Measurements from ENCODE around the gene ABCG1.

DNA sequence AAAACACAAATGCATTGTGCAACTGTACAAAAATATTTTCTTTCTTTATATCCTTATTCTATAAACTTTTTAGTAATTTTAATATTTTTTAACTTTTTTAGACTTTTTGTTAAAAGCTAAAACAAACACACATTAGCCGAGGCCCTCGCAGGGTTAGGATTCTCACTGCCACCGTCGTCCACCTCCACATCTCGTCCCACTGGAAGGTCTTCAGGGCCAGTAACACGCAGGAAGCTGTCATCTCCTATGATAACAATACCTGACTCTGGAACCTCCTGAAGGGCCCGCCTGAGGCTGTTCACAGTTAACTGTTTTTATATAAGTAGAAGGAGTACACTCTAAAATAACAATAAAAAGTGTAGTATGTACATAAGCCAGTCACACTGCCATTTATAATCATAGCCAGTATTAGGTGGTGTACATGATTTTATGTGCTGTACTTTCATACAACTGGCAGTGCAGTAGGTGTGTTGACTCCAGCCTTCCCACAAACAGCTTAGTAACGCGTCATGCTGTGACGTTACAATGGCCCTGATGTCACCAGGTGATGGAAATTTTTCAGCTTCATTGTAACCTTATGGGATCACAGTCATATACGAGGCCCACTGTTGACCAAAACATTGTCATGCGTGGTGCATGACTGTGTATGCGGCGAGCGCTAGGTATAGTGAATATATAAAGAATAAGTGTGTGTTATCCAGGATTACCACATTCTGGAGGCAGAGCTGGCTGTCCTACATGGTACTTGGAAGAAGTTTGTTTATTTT, 123.0 kb downstream of the ABCG1 start:
- TF ChIP-seq, protein P1, sequence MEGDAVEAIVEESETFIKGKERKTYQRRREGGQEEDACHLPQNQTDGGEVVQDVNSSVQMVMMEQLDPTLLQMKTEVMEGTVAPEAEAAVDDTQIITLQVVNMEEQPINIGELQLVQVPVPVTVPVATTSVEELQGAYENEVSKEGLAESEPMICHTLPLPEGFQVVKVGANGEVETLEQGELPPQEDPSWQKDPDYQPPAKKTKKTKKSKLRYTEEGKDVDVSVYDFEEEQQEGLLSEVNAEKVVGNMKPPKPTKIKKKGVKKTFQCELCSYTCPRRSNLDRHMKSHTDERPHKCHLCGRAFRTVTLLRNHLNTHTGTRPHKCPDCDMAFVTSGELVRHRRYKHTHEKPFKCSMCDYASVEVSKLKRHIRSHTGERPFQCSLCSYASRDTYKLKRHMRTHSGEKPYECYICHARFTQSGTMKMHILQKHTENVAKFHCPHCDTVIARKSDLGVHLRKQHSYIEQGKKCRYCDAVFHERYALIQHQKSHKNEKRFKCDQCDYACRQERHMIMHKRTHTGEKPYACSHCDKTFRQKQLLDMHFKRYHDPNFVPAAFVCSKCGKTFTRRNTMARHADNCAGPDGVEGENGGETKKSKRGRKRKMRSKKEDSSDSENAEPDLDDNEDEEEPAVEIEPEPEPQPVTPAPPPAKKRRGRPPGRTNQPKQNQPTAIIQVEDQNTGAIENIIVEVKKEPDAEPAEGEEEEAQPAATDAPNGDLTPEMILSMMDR (conservative IDR thresholded peaks at IDR 0.05; ENCODE audit: low read depth in 2 of 2) = no peak
- TF ChIP-seq POLR2AphosphoS5 (IDR thresholded peaks at IDR 0.05; ENCODE audit: low read depth) (no peak), EZH2phosphoT487 (IDR thresholded peaks at IDR 0.05; ENCODE audit: unreplicated experiment) (no peak), EZH2 (IDR thresholded peaks at IDR 0.05; ENCODE audit: low read depth, unreplicated experiment) (no peak), STAT1 (IDR thresholded peaks at IDR 0.05; ENCODE audit: unreplicated experiment) (no peak)
- TF ChIP-seq, protein P2, sequence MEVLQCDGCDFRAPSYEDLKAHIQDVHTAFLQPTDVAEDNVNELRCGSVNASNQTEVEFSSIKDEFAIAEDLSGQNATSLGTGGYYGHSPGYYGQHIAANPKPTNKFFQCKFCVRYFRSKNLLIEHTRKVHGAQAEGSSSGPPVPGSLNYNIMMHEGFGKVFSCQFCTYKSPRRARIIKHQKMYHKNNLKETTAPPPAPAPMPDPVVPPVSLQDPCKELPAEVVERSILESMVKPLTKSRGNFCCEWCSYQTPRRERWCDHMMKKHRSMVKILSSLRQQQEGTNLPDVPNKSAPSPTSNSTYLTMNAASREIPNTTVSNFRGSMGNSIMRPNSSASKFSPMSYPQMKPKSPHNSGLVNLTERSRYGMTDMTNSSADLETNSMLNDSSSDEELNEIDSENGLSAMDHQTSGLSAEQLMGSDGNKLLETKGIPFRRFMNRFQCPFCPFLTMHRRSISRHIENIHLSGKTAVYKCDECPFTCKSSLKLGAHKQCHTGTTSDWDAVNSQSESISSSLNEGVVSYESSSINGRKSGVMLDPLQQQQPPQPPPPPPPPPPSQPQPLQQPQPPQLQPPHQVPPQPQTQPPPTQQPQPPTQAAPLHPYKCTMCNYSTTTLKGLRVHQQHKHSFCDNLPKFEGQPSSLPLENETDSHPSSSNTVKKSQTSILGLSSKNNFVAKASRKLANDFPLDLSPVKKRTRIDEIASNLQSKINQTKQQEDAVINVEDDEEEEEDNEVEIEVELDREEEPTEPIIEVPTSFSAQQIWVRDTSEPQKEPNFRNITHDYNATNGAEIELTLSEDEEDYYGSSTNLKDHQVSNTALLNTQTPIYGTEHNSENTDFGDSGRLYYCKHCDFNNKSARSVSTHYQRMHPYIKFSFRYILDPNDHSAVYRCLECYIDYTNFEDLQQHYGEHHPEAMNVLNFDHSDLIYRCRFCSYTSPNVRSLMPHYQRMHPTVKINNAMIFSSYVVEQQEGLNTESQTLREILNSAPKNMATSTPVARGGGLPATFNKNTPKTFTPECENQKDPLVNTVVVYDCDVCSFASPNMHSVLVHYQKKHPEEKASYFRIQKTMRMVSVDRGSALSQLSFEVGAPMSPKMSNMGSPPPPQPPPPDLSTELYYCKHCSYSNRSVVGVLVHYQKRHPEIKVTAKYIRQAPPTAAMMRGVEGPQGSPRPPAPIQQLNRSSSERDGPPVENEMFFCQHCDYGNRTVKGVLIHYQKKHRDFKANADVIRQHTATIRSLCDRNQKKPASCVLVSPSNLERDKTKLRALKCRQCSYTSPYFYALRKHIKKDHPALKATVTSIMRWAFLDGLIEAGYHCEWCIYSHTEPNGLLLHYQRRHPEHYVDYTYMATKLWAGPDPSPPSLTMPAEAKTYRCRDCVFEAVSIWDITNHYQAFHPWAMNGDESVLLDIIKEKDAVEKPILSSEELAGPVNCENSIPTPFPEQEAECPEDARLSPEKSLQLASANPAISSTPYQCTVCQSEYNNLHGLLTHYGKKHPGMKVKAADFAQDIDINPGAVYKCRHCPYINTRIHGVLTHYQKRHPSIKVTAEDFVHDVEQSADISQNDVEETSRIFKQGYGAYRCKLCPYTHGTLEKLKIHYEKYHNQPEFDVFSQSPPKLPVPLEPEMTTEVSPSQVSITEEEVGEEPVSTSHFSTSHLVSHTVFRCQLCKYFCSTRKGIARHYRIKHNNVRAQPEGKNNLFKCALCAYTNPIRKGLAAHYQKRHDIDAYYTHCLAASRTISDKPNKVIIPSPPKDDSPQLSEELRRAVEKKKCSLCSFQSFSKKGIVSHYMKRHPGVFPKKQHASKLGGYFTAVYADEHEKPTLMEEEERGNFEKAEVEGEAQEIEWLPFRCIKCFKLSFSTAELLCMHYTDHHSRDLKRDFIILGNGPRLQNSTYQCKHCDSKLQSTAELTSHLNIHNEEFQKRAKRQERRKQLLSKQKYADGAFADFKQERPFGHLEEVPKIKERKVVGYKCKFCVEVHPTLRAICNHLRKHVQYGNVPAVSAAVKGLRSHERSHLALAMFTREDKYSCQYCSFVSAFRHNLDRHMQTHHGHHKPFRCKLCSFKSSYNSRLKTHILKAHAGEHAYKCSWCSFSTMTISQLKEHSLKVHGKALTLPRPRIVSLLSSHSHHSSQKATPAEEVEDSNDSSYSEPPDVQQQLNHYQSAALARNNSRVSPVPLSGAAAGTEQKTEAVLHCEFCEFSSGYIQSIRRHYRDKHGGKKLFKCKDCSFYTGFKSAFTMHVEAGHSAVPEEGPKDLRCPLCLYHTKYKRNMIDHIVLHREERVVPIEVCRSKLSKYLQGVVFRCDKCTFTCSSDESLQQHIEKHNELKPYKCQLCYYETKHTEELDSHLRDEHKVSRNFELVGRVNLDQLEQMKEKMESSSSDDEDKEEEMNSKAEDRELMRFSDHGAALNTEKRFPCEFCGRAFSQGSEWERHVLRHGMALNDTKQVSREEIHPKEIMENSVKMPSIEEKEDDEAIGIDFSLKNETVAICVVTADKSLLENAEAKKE (CRISPR knock-in tag; IDR thresholded peaks at IDR 0.05) = no peak

Data from GM23338 (cell line).